ENCODE results near the gene WIPF2.

Gene WIPF2

GRCh38 chr17:40247926-40248495, 28.9 kb downstream of the WIPF2 start:
- DNase-seq (ENCODE audit: low spot score) = no peak

GRCh38 chr17:40248507-40248906, 29.4 kb downstream of the WIPF2 start:
- DNase-seq (ENCODE audit: low spot score) = no peak

- peak; percentile 81 for DNase-seq (ENCODE audit: low spot score)
Measured at GRCh38 chr17:40251576-40251975, 32.5 kb downstream of the WIPF2 start.

GRCh38 chr17:40253565-40253964, 34.5 kb downstream of the WIPF2 start:
- DNase-seq (ENCODE audit: low spot score) = no peak

- no peak for DNase-seq (ENCODE audit: low spot score)
Measured at GRCh38 chr17:40259505-40259904, 40.4 kb downstream of the WIPF2 start.

GRCh38 chr17:40260528-40260927, 41.4 kb downstream of the WIPF2 start:
- no peak for DNase-seq (ENCODE audit: low spot score)

- DNase-seq (ENCODE audit: low spot score) = no peak
Measured at GRCh38 chr17:40264458-40265185, 45.5 kb downstream of the WIPF2 start.

GRCh38 chr17:40265337-40265736, 46.2 kb downstream of the WIPF2 start:
- no peak for DNase-seq (ENCODE audit: low spot score)

GRCh38 chr17:40266882-40267281, 47.8 kb downstream of the WIPF2 start:
- DNase-seq (ENCODE audit: low spot score) = no peak

GRCh38 chr17:40268141-40268712, 49.1 kb downstream of the WIPF2 start:
- DNase-seq (ENCODE audit: low spot score) = no peak

GRCh38 chr17:40278414-40278813, 59.3 kb downstream of the WIPF2 start:
- no peak for DNase-seq (ENCODE audit: low spot score)

- DNase-seq (ENCODE audit: low spot score) = no peak
Measured at GRCh38 chr17:40279402-40279801, 60.3 kb downstream of the WIPF2 start.

- DNase-seq (ENCODE audit: low spot score) = no peak
Measured at GRCh38 chr17:40281663-40282062, 62.6 kb downstream of the WIPF2 start.

- peak; percentile 91 for DNase-seq (ENCODE audit: low spot score)
Measured at GRCh38 chr17:40283662-40284061, 64.6 kb downstream of the WIPF2 start.

GRCh38 chr17:40284085-40284713, 65.1 kb downstream of the WIPF2 start:
- peak; percentile 42 for DNase-seq (ENCODE audit: low spot score)

GRCh38 chr17:40286473-40286872, 67.4 kb downstream of the WIPF2 start:
- no peak for DNase-seq (ENCODE audit: low spot score)

GRCh38 chr17:40287159-40287493, 68.0 kb downstream of the WIPF2 start:
- no peak for DNase-seq (ENCODE audit: low spot score)

- peak; percentile 98 for DNase-seq (ENCODE audit: low spot score)
Measured at GRCh38 chr17:40287494-40288369, 68.6 kb downstream of the WIPF2 start, which contains the start of gene CDC6. Gene CDC6, plus strand, starts transcription at chr17:40287879. Its CDS starts 1,542 bp downstream, at chr17:40289421.

- DNase-seq (ENCODE audit: low spot score) = peak; percentile 31
Measured at GRCh38 chr17:40290629-40291280, 71.7 kb downstream of the WIPF2 start.

- no peak for DNase-seq (ENCODE audit: low spot score)
Measured at GRCh38 chr17:40291281-40291664, 72.2 kb downstream of the WIPF2 start.

- no peak for DNase-seq (ENCODE audit: low spot score)
Measured at GRCh38 chr17:40293363-40293762, 74.3 kb downstream of the WIPF2 start.

All from LoVo (cell line).